HepG2 (cell line): Measurements from ENCODE around the gene TECRL. TPM values are rescaled to one million over a fixed set of nuclear protein-coding genes. Genes with fewer than 3 reads are reported as not detected.

Experiments used
- ATAC-seq: fragments of 200-7000 bp; cut with Tn5 transposase; 3 replicates; pipeline ENCODE4 v1.9.1; 2020; ENCODE audit warnings: mild to moderate bottlenecking, moderate library complexity
- BruUV-seq: library from RNA; stranded (reverse); fragments of 400-500 nt; replicated peaks from 2 replicates; lab custom pipeline; 2021; lab: Mats Ljungman, UMichigan
- CTCF ChIA-PET: fragments of 300-600 bp; formaldehyde crosslinking; extraction: SDS; loops from one replicate; lab custom pipeline; 2021; ENCODE audit warnings: low total read pairs, inconsistent platforms, low intra/inter-chr PET ratio; lab: Yijun Ruan, JAX
- POLR2A ChIA-PET: fragments of 350-600 bp; sonication (Branson Sonifier 250); formaldehyde crosslinking; loops from one replicate; lab custom pipeline; 2020; ENCODE audit warnings: antibody characterized with exemption, inconsistent platforms; lab: Yijun Ruan, JAX
- DNase-seq: peaks from one replicate; pipeline ENCODE4 v3.0.0-alpha.2; 2015; ENCODE audit warnings: low spot score
- FAIRE-seq: peaks from 3 replicates; lab custom pipeline; 2011; peaks lifted over from hg19 to GRCh38; lab: Jason Lieb, UNC
- H2AFZ ChIP-seq: one replicate; pipeline ENCODE4 v1.6.1; 2011; ENCODE audit warnings: low read length, inconsistent platforms
- H3K27ac ChIP-seq: fragments of 300-600 bp; 3 replicates; pipeline ENCODE4 v1.8.0; 2011; ENCODE audit warnings: mixed run types, mild to moderate bottlenecking, mixed read lengths, low read length, inconsistent platforms; ENCODE audit not compliant: insufficient read depth; ENCODE audit errors: extremely low read length
- H3K27me3 ChIP-seq, 2 experiments: fragments of 200-600 bp in 1 of 2; 2 replicates in 1 of 2; 3 replicates in 1 of 2; pipeline versions ENCODE4 v1.6.0 to v1.8.0; 2011; ENCODE audit warnings: low read length in 2 of 2, mild to moderate bottlenecking in 2 of 2, moderate library complexity in 2 of 2, inconsistent platforms in 1 of 2; ENCODE audit not compliant: insufficient read depth in 2 of 2, control insufficient read depth in 1 of 2
- H3K36me3 ChIP-seq, 2 experiments: fragments of 200-600 bp in 1 of 2; replicated peaks in 1 of 2; 2 replicates in 1 of 2; 3 replicates in 1 of 2; pipeline versions ENCODE4 v1.5.1 to v1.8.0; 2011; ENCODE audit warnings: low read length in 2 of 2, inconsistent platforms in 1 of 2; ENCODE audit not compliant: insufficient read depth in 2 of 2, control insufficient read depth in 1 of 2
- H3K4me1 ChIP-seq: 2 replicates; pipeline ENCODE4 v1.5.1; 2012; ENCODE audit warnings: low read length, inconsistent platforms; ENCODE audit not compliant: insufficient read depth
- H3K4me2 ChIP-seq: 2 replicates; pipeline ENCODE4 v1.6.0; 2011; ENCODE audit warnings: low read depth, low read length, inconsistent platforms
- H3K4me3 ChIP-seq, 3 experiments: fragments of 200-600 bp in 1 of 3; sonication (generic), shearing (Covaris generic) in 1 of 3; replicated peaks in 1 of 3; 2 replicates each; pipeline ENCODE4 v1.5.1; 2011 to 2016; ENCODE audit warnings: low read length in 3 of 3, inconsistent platforms in 2 of 3, low read depth in 2 of 3, mild to moderate bottlenecking in 2 of 3, control low read depth in 1 of 3, mixed read lengths in 1 of 3; ENCODE audit not compliant: insufficient read depth in 1 of 3
- H3K79me2 ChIP-seq: one replicate; pipeline ENCODE4 v1.6.1; 2011; ENCODE audit warnings: low read length, inconsistent platforms; ENCODE audit not compliant: insufficient read depth
- H3K9ac ChIP-seq: 2 replicates; pipeline ENCODE4 v1.6.0; 2011; ENCODE audit warnings: mild to moderate bottlenecking, low read depth, low read length, inconsistent platforms; ENCODE audit not compliant: insufficient read depth
- H3K9me3 ChIP-seq: 2 replicates; pipeline ENCODE4 v1.5.1; 2012; ENCODE audit warnings: mild to moderate bottlenecking, low read length
- H4K20me1 ChIP-seq: 2 replicates; pipeline ENCODE4 v1.6.0; 2011; ENCODE audit warnings: inconsistent platforms, mild to moderate bottlenecking, low read length, moderate library complexity; ENCODE audit not compliant: insufficient read depth
- ARNT ChIP-seq: fragments of 450-650 bp; IDR thresholded peaks from 2 replicates; pipeline ENCODE4 v1.6.1; 2017
- CEBPB ChIP-seq: IDR thresholded peaks from 2 replicates; pipeline ENCODE4 v1.6.1; 2011; ENCODE audit warnings: low read depth, low read length, improper control_type of control experiment, borderline replicate concordance
- GATAD1 ChIP-seq: IDR thresholded peaks from 2 replicates; pipeline ENCODE4 v1.6.1; 2016; ENCODE audit warnings: missing genetic modification reagents, missing compliant biosample characterization
- KDM5A ChIP-seq: fragments of 200-600 bp; sonication (generic); IDR thresholded peaks from 2 replicates; pipeline ENCODE4 v1.7.0; 2018; ENCODE audit warnings: antibody characterized with exemption, mild to moderate bottlenecking, low read length, borderline replicate concordance
- PAWR ChIP-seq: sonication (generic); formaldehyde crosslinking; IDR thresholded peaks from 2 replicates; pipeline ENCODE4 v1.4.0; 2020; ENCODE audit warnings: missing genetic modification reagents, mild to moderate bottlenecking, borderline replicate concordance
- PLRG1 ChIP-seq: fragments of 450-650 bp; conservative IDR thresholded peaks from 2 replicates; pipeline ENCODE4 v1.6.1; 2016
- SMAD9 ChIP-seq: sonication (generic); formaldehyde crosslinking; IDR thresholded peaks from 2 replicates; pipeline ENCODE4 v1.5.1; 2020; ENCODE audit warnings: mild to moderate bottlenecking, missing genetic modification reagents
- TIGD3 ChIP-seq: sonication (generic); formaldehyde crosslinking; IDR thresholded peaks from 2 replicates; pipeline ENCODE4 v1.5.1; 2020; ENCODE audit warnings: mild to moderate bottlenecking, missing genetic modification reagents, borderline replicate concordance
- ZBTB7B ChIP-seq: sonication (generic); formaldehyde crosslinking; IDR thresholded peaks from 2 replicates; pipeline ENCODE4 v1.4.0; 2020; ENCODE audit warnings: missing genetic modification reagents
- ZNF597 ChIP-seq: sonication (generic); formaldehyde crosslinking; IDR thresholded peaks from 2 replicates; pipeline ENCODE4 v1.5.0; 2020; ENCODE audit warnings: missing genetic modification reagents
- ZSCAN21 ChIP-seq: sonication (generic); formaldehyde crosslinking; IDR thresholded peaks from 2 replicates; pipeline ENCODE4 v1.8.0; 2022; ENCODE audit warnings: mild to moderate bottlenecking, missing genetic modification reagents, moderate library complexity, borderline replicate concordance
- WGBS: methylation state at CpG from one replicate; pipeline ENCODE4 v1.1.6; 2017; ENCODE audit warnings: low lambda C conversion rate; 5-methylcytosine and 5-hydroxymethylcytosine counted together
- in situ Hi-C: cut with HindIII; loops from 2 replicates; pipeline ENCODE4 v1.10.0; 2017; ENCODE audit warnings: low pct_unique_long_range_greater_than_20kb; ENCODE audit not compliant: extremely low pct_ligation_motif_present
- intact Hi-C: fragments of 100-400 bp; cut with micrococcal nuclease; formaldehyde crosslinking; loops from one replicate; pipeline ENCODE4 v1.10.0; 2022; ENCODE audit not compliant: unreplicated experiment
- polyA plus RNA-seq, 8 experiments: library from polyadenylated mRNA; depleted of rRNA in 3 of 8; stranded (reverse) in 7 of 8; unstranded in 1 of 8; fragments of >200 nt; fragmentation: Illumina TruSeq in 4 of 8; extraction: Trizol in 4 of 8; gene quantifications; 2 replicates each; pipeline versions ENCODE4 v1.2.1 to v1.2.3, GENCODE V29; 2011 to 2016; ENCODE audit warnings: low read depth in 4 of 8, missing spikeins in 1 of 8, mixed read lengths in 1 of 8; ENCODE audit not compliant: insufficient read depth in 1 of 8
- total RNA-seq, 5 experiments: library from RNA; depleted of rRNA; stranded (reverse); fragments of >200 nt; fragmentation: Illumina TruSeq; extraction: Trizol; gene quantifications; 2 replicates each; pipeline ENCODE4 v1.2.3, GENCODE V29; 2016; ENCODE audit warnings: low read depth in 1 of 5

TECRL gene
- total and polyA plus RNA-seq, 2 of the 13 experiments (the other 11 are each of a cell fraction or from before 2014, with no cell fraction given): not detected

- Histone ChIP-seq H3K36me3 (no peaks in the 10 kb centered on the region), H3K4me2 (no peak overlapping the region), H3K4me3 (no peak overlapping the region), H2AFZ (no peak overlapping the region), H3K9me3 (no peaks in the 10 kb centered on the region), H3K27me3 (no peaks in the 10 kb centered on the region), H3K4me1 (no peaks in the 10 kb centered on the region), H3K27ac (no peak overlapping the region), H3K9ac (no peak overlapping the region), H4K20me1 (no peaks in the 10 kb centered on the region), H3K79me2 (no peaks in the 10 kb centered on the region)
- FAIRE-seq (no peak), DNase-seq (no peak), ATAC-seq (no peak)
- in situ Hi-C loops (no loop called here), intact Hi-C loops (no loop called here)
- ChIA-PET POLR2A (no interaction called here), CTCF (no interaction called here)
- WGBS: 0% methylated on average over 1 of the region's 1 CpG
- BruUV-seq: no TSS peak
- TF ChIP-seq ZSCAN21 (CRISPR knock-in tag): no peak
- TF ChIP-seq CEBPB: peak; percentile 73
- no peak for TF ChIP-seq GATAD1 (CRISPR knock-in tag)
Observed at GRCh38 chr4:64407000-64407399, 2.2 kb downstream of the TECRL start.

GRCh38 chr4:64405761-64406160 lies 3.5 kb downstream of the TECRL start:
- H3K4me3 ChIP-seq: no peak overlapping the region
- TF ChIP-seq SMAD9 (CRISPR knock-in tag): no peak
- TF ChIP-seq ARNT: no peak
- no peak for TF ChIP-seq PLRG1
- no peak for TF ChIP-seq PAWR (CRISPR knock-in tag)
- no peak for TF ChIP-seq ZNF597 (CRISPR knock-in tag)
- TF ChIP-seq ZBTB7B (CRISPR knock-in tag): no peak
- TF ChIP-seq GATAD1 (CRISPR knock-in tag): no peak
- TF ChIP-seq KDM5A: no peak
- TF ChIP-seq TIGD3 (CRISPR knock-in tag): no peak
- no TSS peak for BruUV-seq
- H2AFZ ChIP-seq: no peak overlapping the region
- in situ Hi-C loops (no loop called here), intact Hi-C loops (no loop called here)
- FAIRE-seq (no peak), ATAC-seq (no peak), DNase-seq (no peak)
- H4K20me1 ChIP-seq: no peaks in the 10 kb centered on the region
- H3K4me2 ChIP-seq: no peak overlapping the region
- H3K4me1 ChIP-seq: no peaks in the 10 kb centered on the region
- H3K36me3 ChIP-seq: no peaks in the 10 kb centered on the region
- no peaks in the 10 kb centered on the region for H3K9me3 ChIP-seq
- 53% methylated on average over 11 of the region's 11 CpGs for WGBS
- no peaks in the 10 kb centered on the region for H3K79me2 ChIP-seq
- no peaks in the 10 kb centered on the region for H3K27me3 ChIP-seq
- H3K9ac ChIP-seq: no peak overlapping the region
- ChIA-PET CTCF (no interaction called here), POLR2A (no interaction called here)
- H3K27ac ChIP-seq: no peak overlapping the region
